ENCODE results near the gene ACAD9.

- no peak for TF ChIP-seq EZH2 (IDR thresholded peaks at IDR 0.05; ENCODE audit: low read depth)
- TF ChIP-seq CTCF (conservative IDR thresholded peaks at IDR 0.05), result no peak
Observed at GRCh38 chr3:128956440-128956839, 77.0 kb downstream of the ACAD9 start.
